NCI-H2227 treated with DMSO at 0.1 percent for 48 hours (cell line): ENCODE results near the gene PLCB1.
"Not testable (repeated sequence)": the region's sequence is repeated elsewhere in the genome, so short reads cannot be mapped to it uniquely, and the experiment has no call there.

Source experiments
- DNase-seq: peaks from one replicate; lab custom pipeline; 2025; lab: John Stamatoyannopoulos, UW

Gene PLCB1

GRCh38 chr20:8131598-8132483 is at the start of gene PLCB1:
PLCB1 (plus strand) TSS chr20:8132266; CDS start chr20:8132652, 386 bp downstream.
- peak; percentile 91 for DNase-seq

DNA sequence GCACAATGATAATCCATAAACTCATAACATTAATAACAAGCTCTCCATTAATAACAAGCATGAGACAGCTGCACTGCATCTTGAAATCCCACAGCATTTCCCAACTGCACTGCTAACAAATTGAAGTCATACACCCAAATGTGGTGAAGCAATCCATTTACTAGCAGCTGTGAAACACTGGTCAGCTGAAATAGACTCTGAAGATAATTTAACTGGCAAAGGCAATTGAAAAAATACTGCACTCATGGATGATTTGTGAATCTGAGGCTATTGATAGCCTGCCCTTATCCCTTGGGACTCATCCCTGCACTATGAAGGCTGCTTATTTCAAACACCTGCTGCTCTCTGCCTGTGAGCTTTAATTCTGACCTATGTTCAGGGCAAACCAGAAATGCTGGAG is 49.1 kb upstream of the PLCB1 start:
- DNase-seq = no peak

- no peak for DNase-seq
These were observed 42.4 kb upstream of the PLCB1 start for GRCh38 chr20:8089668-8090067.

- no peak for DNase-seq
These were observed 37.6 kb upstream of the PLCB1 start for GRCh38 chr20:8094415-8094818.

DNA sequence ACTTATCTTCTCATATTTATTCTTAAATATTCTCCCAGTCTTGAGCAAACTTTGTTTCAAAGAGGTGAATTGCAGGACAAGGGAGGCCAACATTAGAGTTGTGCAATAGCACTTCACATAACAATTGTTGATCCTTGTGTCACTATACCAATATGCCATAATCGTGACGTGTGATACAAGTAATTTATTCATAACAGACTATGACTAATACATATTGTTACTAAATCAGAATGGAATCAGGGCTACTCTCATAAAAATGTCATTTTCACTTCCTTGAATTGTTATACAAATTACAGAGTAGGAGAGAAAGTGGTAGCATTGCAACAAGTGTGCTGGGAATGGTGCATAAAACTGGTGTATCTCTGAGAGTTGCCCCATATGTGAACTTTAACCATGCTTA is 37.2 kb upstream of the PLCB1 start:
- DNase-seq = no peak

DNA sequence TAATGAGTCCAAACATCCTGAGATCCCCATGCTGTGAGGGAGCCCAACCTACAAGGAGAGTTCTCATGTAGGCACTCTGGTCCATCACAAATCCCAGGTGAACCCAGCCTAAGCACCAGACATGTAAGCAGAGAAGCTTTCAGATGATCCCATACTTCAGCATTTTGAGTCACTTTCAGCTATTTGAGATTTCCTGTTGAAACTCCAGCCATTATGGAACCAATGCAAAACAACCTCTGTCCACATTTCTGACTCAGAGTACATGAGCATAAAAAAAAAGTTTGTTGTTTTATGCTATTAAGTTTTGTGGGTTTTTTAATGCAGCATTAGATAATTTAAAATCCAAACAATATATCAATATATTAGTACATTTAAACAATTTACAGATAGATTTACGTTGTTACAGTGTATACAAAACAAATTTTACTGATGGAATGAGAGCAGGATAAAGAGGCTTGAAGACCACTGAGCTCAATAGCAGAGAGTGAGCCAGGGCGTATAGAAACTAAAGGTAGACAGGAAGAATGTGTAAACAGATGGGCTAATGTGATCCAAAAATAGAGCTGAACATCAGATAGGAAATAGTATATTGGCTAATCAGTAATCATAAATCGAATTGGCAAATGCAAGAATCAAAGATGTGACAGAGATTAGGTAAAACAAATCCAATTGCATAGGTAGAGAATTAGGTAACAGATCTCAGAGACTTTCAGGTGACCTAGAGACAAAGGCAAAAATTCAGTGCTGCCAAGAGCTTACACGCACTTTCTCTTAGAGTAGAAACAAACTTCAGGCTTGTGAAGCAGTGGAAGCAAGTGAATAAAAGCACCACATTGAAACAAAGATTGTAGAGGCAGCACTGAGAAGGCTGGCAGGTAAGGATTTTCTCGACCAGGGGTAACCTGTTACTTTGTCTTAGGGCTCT is 36.2 kb upstream of the PLCB1 start:
- no peak for DNase-seq

DNA sequence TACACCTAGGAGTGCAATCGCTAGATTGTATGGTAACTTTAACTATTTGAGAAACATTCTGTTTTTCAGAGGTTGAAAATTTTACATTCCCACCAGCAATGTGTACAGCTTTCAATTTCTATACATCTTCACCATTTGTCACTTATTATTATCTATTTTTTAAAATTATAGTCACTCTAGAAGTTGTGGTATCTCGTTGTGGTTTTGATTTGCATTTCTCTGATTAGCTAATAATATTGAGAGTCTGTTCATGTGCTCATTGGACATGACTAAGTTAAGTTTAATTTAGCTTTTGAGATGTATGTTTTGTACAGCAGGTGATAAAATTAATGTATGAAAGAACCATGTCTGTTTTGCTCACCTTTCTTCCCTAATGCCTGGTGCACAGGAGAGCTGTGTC is 34.8 kb upstream of the PLCB1 start:
- DNase-seq = no peak

GRCh38 chr20:8104252-8104651 is 27.8 kb upstream of the PLCB1 start:
- no peak for DNase-seq

DNA sequence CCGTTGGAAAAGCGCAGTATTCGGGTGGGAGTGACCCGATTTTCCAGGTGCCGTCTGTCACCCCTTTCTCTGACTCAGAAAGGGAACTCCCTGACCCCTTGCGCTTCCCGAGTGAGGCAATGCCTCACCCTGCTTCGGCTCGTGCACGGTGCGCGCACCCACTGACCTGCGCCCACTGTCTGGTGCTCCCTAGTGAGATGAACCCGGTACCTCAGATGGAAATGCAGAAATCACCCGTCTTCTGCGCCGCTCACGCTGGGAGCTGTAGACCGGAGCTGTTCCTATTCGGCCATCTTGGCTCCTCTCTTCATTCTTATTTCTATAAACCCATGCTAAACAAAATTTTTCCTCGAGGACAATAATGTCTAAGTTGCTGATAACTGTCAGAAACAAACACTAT is 17.5 kb upstream of the PLCB1 start:
- not testable (repeated sequence) for DNase-seq

GRCh38 chr20:8115436-8115835 is 16.6 kb upstream of the PLCB1 start:
- DNase-seq = no peak

- no peak for DNase-seq
These were observed 15.8 kb upstream of the PLCB1 start for GRCh38 chr20:8116067-8116811.

DNA sequence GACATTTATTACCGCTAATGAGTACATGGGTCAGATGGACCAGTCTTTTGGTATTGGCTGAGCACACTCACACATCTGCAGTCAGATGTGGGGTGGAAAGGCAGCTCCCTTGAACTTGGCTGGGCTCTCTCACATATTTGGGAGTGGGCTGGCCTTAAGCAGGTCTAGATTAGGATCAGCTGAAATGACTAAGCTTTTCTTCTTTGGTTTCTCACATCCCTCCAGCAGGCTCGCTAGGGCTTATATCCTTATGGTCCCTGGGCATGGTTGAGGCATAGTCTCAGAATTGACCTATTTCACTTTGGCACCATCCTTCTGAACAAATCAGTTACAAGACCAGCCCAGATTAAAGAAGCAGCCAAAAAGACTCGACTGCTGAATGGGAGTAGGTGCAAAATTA is 14.4 kb upstream of the PLCB1 start:
- no peak for DNase-seq

DNA sequence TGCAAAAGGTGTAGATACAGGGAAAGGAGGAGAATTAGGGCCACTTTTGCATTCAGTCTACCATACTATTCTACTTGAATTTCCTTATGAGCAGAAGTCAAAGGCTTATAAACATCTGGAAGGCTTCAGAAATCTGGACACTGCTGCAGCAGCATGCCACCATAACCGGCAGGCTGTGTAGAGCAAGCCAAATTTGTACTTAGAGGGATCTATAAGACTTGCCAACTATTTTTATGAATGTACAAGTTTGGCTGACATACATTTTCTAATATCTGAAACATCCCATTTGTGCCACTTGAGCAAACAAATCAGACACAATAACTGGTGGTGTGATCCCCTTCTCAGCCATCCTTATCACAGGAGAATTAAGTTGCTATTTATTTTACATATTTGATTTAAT is 14.0 kb upstream of the PLCB1 start:
- DNase-seq = no peak

- no peak for DNase-seq
These were observed 13.3 kb upstream of the PLCB1 start for GRCh38 chr20:8118760-8119159.

DNA sequence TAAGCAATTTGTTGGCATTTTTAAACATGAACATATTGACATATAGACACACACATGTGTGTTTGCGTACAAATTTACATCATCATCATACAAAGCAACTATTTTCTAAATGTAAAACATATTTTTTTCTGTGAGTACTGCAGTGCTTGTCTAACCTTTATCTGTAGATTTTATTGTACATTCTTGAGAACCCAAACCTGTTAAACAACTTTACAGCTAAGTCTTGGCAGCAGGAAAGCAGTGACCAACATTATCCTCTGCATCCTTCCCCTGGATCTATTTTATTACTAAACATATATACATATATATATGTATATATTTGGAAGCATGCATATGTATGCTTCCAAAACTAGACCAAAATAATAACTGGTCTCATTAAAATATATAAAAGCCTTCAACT is 10.4 kb upstream of the PLCB1 start:
- DNase-seq = no peak

- no peak for DNase-seq
These were observed 7.4 kb upstream of the PLCB1 start for GRCh38 chr20:8124639-8125038.

DNA sequence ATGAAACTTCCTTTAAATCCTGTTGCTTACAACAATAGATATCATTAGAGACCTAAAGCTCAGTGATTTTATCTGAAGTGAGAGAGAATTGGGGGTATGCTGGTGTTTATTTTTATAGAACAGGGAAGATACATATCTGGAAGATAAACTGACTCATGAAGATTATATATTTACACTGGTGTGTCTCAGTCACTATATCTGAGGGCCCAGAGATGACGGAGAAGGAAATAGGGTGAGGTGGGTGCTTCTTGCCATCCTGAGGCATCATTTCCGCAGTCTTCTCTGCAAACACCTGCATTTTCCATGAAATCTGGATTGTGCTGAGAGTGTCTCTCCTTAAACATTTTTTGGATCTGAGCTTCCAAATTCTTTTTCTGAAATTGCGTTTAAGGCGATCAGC is 5.9 kb upstream of the PLCB1 start:
- DNase-seq = no peak

DNA sequence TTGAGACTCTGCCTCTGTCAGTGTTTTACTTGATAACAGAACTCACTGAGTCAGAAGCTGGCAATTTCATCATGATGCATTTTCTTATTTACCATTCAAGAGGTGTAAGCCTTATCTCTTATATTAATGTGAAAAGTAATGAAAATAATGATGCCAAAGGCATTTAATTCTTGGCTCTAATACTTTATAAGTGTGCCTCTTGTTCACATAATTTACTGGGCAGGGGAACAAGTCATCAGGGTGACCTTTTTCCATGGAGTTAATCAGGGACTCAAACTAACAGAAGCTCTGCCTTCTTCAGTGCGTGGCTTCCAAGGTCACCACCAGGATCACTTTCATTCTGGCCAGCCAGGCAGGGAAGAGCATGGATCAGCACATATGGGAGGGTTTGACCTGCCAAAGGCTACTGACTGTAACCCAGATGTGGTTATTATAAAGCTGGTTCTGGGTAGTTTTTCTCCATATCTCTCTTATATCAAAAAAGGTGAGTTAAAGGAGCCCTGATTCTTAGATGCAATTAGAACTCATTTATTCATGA is 5.2 kb upstream of the PLCB1 start:
- DNase-seq = no peak

GRCh38 chr20:8127553-8128255 is 4.4 kb upstream of the PLCB1 start:
- DNase-seq = no peak

DNA sequence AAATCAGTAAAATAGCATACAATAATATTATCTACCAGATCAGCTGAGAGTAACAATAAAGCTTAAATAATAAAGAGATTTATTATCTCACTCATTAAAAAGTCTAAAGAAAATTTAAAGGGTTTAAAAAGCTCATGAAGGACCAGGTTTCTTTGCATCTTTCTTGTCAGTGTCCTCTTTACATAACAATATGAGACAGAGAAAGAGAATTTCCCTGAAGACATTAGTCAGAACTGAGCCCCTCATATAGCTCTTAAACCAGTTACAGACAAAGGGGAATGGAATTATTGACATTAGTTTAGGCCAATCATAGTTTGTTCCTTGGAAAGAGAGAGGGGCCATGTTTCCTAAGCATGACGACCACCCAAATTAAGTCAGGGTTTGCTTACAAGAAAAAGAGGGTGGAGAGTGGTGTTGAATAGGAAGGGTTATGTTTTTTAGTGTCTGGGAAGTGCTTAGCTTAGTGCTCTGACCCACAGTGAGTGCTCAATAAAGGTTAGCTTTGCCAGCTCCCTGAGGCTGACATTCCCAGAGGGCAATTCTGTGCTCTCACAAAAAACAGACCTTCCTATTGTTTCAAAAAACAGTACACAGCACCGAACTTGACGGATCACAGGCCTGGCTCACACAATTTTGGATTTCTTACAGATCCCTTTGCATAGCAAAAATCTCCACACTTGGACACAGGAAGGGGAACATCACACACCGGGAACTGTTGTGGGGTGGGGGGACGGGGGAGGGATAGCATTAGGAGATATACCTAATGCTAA is 3.6 kb upstream of the PLCB1 start:
- no peak for DNase-seq
